Esophagus muscularis mucosa (tissue), 4 donors: ENCODE measurements around the gene MIAT. TPM values are rescaled to one million over a fixed set of nuclear protein-coding genes. Genes with fewer than 3 reads are reported as not detected.

ENCODE experiments used
- DNase-seq: peaks from one replicate; pipeline ENCODE4 v3.0.0-alpha.2; 2017; ENCODE audit errors: extremely low spot score
- H3K27ac ChIP-seq, 4 donors: fragments of 200-600 bp; sonication (generic); replicated peaks in 1 of 4; 1 replicate in 3 of 4; 2 replicates in 1 of 4; pipeline ENCODE4 v1.5.1; 2016 to 2019; ENCODE audit warnings: mild to moderate bottlenecking in 1 of 4
- H3K27me3 ChIP-seq, 4 donors: fragments of 200-600 bp; sonication (generic); one replicate each; pipeline versions ENCODE4 v1.5.1 to v1.6.0; 2016 to 2019
- H3K36me3 ChIP-seq, 4 donors: fragments of 200-600 bp; sonication (generic); one replicate each; pipeline ENCODE4 v1.5.1; 2016 to 2019
- H3K4me1 ChIP-seq, 4 donors: fragments of 200-600 bp; sonication (generic); one replicate each; pipeline ENCODE4 v1.5.1; 2016 to 2019
- H3K4me3 ChIP-seq, 4 donors: fragments of 200-600 bp; sonication (generic); 1 replicate in 2 of 4; 2 replicates in 2 of 4; pipeline ENCODE4 v1.5.1; 2016 to 2019; ENCODE audit warnings: mild to moderate bottlenecking in 4 of 4, moderate library complexity in 1 of 4
- H3K9me3 ChIP-seq, 4 donors: fragments of 200-600 bp; sonication (generic); 1 replicate in 3 of 4; 2 replicates in 1 of 4; pipeline ENCODE4 v1.5.1; 2016 to 2019
- EP300 ChIP-seq: sonication (generic); formaldehyde crosslinking; IDR thresholded peaks from one replicate; pipeline ENCODE4 v1.6.1; 2017; ENCODE audit warnings: antibody characterized with exemption
- POLR2A ChIP-seq: fragments of 450-650 bp; IDR thresholded peaks from one replicate; pipeline ENCODE4 v1.6.1; 2017; ENCODE audit warnings: antibody characterized with exemption, moderate library complexity, mild to moderate bottlenecking, low read depth
- POLR2AphosphoS5 ChIP-seq, 2 donors: sonication (generic); formaldehyde crosslinking; IDR thresholded peaks; one replicate each; pipeline ENCODE4 v1.6.1; 2017; ENCODE audit warnings: antibody characterized with exemption in 2 of 2
- WGBS: methylation state at CpG from one replicate; pipeline ENCODE4 v1.1.5; 2018; 5-methylcytosine and 5-hydroxymethylcytosine counted together
- intact Hi-C: fragments of 100-400 bp; cut with DNase I; formaldehyde crosslinking; loops from one replicate; pipeline ENCODE4 v1.15.1; 2023
- total RNA-seq, 4 donors: library from RNA; depleted of rRNA; stranded (reverse); fragments of >200 nt; gene quantifications; one replicate each; pipeline versions ENCODE4 v1.1.0 to v1.2.1, GENCODE V29; 2016
- TF ChIP-seq, protein P1 (sequence below), 3 experiments: fragments of 200-600 bp in 2 of 3; fragments of 450-650 bp in 1 of 3; sonication (generic) in 2 of 3; IDR thresholded peaks; one replicate each; pipeline ENCODE4 v1.5.1; 2017 to 2019; ENCODE audit warnings: antibody characterized with exemption in 3 of 3, mild to moderate bottlenecking in 2 of 3, moderate library complexity in 1 of 3

Gene MIAT
- total RNA-seq, 4 donors from 2014 or later, result 0.19 to 1.2 (median 0.38) TPM

GRCh38 chr22:26621663-26622062 is 35.7 kb upstream of the MIAT start, which contains the start of gene CRYBA4:
TSS of gene CRYBA4 (plus strand) at chr22:26621963. CDS start at chr22:26622597, 634 bp downstream.
- H3K27me3 ChIP-seq, result peaks cover 0 to 43% (median 0%) of the 10 kb centered on the region in 4 donors
- no peak within 1 kb of the TSS for H3K27ac ChIP-seq
- no peaks in the 10 kb centered on the region for H3K9me3 ChIP-seq
- no peak within 1 kb of the TSS for H3K4me3 ChIP-seq
- WGBS, result 62% methylated on average over 7 of the region's 7 CpGs
- DNase-seq, result no peak
- H3K36me3 ChIP-seq, result no peaks in the 10 kb centered on the region
- TF ChIP-seq, protein P1, sequence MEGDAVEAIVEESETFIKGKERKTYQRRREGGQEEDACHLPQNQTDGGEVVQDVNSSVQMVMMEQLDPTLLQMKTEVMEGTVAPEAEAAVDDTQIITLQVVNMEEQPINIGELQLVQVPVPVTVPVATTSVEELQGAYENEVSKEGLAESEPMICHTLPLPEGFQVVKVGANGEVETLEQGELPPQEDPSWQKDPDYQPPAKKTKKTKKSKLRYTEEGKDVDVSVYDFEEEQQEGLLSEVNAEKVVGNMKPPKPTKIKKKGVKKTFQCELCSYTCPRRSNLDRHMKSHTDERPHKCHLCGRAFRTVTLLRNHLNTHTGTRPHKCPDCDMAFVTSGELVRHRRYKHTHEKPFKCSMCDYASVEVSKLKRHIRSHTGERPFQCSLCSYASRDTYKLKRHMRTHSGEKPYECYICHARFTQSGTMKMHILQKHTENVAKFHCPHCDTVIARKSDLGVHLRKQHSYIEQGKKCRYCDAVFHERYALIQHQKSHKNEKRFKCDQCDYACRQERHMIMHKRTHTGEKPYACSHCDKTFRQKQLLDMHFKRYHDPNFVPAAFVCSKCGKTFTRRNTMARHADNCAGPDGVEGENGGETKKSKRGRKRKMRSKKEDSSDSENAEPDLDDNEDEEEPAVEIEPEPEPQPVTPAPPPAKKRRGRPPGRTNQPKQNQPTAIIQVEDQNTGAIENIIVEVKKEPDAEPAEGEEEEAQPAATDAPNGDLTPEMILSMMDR (IDR thresholded peaks at IDR 0.05), result no peak
- intact Hi-C loops, result no loop called here
- peaks cover 0 to 13% (median 4%) of the 10 kb centered on the region in 4 donors for H3K4me1 ChIP-seq

- H3K27me3 ChIP-seq, result peaks cover 0 to 26% (median 0%) of the 10 kb centered on the region in 4 donors
- H3K4me1 ChIP-seq, result peaks cover 0 to 8% (median 4%) of the 10 kb centered on the region in 4 donors
- H3K4me3 ChIP-seq, result no peak overlapping the region
- no peaks in the 10 kb centered on the region for H3K9me3 ChIP-seq
- intact Hi-C loops, result no loop called here
- H3K27ac ChIP-seq, result no peak overlapping the region
- H3K36me3 ChIP-seq, result no peaks in the 10 kb centered on the region
- TF ChIP-seq POLR2A (no peak), POLR2AphosphoS5 (IDR thresholded peaks at IDR 0.05) (no peak), EP300 (no peak)
- TF ChIP-seq, protein P1 (IDR thresholded peaks at IDR 0.05), result no peak
- 95% methylated on average over 1 of the region's 1 CpG for WGBS
- DNase-seq, result no peak
These were observed 33.4 kb upstream of the MIAT start for GRCh38 chr22:26623984-26624383.

GRCh38 chr22:26624803-26625202 is 32.6 kb upstream of the MIAT start:
- intact Hi-C loops, result no loop called here
- Histone ChIP-seq H3K4me3 (no peak overlapping the region), H3K27ac (no peak overlapping the region), H3K27me3 (peaks cover 0 to 18% (median 0%) of the 10 kb centered on the region in 4 donors), H3K9me3 (no peaks in the 10 kb centered on the region), H3K4me1 (peaks cover 0 to 4% (median 0%) of the 10 kb centered on the region in 4 donors), H3K36me3 (no peaks in the 10 kb centered on the region)
- WGBS, result 78% methylated on average over 10 of the region's 12 CpGs
- DNase-seq, result no peak
- TF ChIP-seq POLR2A, result no peak
- TF ChIP-seq POLR2AphosphoS5 (IDR thresholded peaks at IDR 0.05), result no peak
- TF ChIP-seq, protein P1 (IDR thresholded peaks at IDR 0.05), result no peak

GRCh38 chr22:26629988-26630761 is 27.2 kb upstream of the MIAT start:
- Histone ChIP-seq H3K27ac (no peak overlapping the region), H3K27me3 (peaks cover 0 to 17% (median 0%) of the 10 kb centered on the region in 4 donors), H3K4me1 (peaks cover 0 to 12% (median 2%) of the 10 kb centered on the region in 4 donors), H3K9me3 (peaks cover 0 to 5% (median 0%) of the 10 kb centered on the region in 4 donors), H3K4me3 (no peak overlapping the region), H3K36me3 (no peaks in the 10 kb centered on the region)
- intact Hi-C loops, result no loop called here
- TF ChIP-seq EP300, result no peak
- no peak for TF ChIP-seq POLR2AphosphoS5 (IDR thresholded peaks at IDR 0.05)
- no peak for TF ChIP-seq POLR2A
- TF ChIP-seq, protein P1 (IDR thresholded peaks at IDR 0.05), result no peak
- no peak for DNase-seq
- 93% methylated on average over 18 of the region's 18 CpGs for WGBS
